GM18517 (cell line): ENCODE measurements around the gene VASH2.
A peak's percentile ranks its signal among the peaks of the same experiment; 100 is the strongest.
"Not testable (repeated sequence)": the region's sequence is repeated elsewhere in the genome, so short reads cannot be mapped to it uniquely, and the experiment has no call there.

ENCODE experiments used
- ATAC-seq: cut with Tn5 transposase; IDR thresholded peaks from one replicate; pipeline ENCODE4 v1.9.1; 2021; ENCODE audit warnings: mild to moderate bottlenecking, moderate library complexity; ENCODE audit not compliant: unreplicated experiment

The VASH2 gene

DNA sequence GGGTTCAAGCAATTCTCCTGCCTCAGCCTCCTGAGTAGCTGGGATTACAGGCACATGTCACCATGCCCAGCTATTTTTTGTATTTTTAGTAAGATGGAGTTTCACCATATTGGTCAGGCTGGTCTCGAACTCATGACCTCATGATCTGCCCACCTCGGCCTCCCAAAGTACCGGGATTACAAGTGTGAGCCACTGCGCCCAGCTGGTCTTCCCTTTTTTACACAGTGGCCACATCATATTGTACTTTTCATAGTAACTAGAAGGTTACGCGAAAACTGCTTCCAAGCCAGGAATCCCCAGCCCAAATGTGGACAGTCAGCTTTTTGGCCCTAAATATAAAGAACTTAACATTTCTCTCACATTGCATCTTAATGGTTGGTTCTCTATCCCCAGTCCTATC lies 4.2 kb downstream of the VASH2 start:
- ATAC-seq, result no peak

DNA sequence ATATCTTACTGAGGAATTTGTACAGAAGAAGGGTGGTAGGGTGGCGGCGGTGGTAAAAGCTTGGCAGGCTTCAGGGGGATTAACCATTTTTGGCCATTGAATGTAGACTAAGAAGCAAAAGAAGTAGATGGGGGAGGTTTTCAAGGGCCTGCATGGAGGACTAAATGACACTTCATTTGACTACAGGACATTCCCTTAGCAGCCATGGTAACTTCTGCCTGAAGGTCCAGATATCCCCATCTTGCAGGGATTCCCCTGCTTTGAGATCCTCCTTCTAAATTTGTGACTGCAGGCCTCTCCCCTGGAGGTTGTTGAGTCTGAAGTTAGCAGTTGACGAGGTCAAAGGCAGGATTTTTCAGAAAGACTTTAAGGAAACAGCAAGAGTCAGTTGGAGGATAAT lies 4.8 kb downstream of the VASH2 start:
- no peak for ATAC-seq

- no peak for ATAC-seq
These were observed 5.8 kb downstream of the VASH2 start for GRCh38 chr1:212955961-212956620.

- ATAC-seq, result no peak
These were observed 7.2 kb downstream of the VASH2 start for GRCh38 chr1:212957546-212957945.

GRCh38 chr1:212958175-212958574 lies 7.8 kb downstream of the VASH2 start:
- no peak for ATAC-seq

GRCh38 chr1:212959266-212960220 lies 9.2 kb downstream of the VASH2 start:
- peak; percentile 90 for ATAC-seq

DNA sequence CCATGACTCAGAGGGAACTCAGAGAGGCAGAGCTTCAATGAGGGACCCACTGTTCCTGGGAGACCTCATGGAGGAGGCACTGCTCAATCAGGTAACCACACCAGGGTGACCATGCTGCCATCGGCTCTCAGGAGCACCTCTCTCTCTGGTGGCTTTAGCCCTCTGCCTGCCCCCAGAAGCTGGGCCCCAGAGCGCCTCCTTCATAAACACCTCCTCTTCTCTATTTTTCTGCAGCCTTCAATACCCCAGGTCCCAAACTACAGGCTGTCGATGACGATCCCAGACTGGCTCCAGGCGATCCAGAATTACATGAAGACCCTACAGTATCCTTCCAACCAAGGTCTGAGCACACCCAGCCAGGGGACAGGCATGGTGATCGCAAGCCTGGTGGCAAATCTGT lies 10.6 kb downstream of the VASH2 start:
- no peak for ATAC-seq

- no peak for ATAC-seq
These were observed 12.2 kb downstream of the VASH2 start for GRCh38 chr1:212962509-212962908.

DNA sequence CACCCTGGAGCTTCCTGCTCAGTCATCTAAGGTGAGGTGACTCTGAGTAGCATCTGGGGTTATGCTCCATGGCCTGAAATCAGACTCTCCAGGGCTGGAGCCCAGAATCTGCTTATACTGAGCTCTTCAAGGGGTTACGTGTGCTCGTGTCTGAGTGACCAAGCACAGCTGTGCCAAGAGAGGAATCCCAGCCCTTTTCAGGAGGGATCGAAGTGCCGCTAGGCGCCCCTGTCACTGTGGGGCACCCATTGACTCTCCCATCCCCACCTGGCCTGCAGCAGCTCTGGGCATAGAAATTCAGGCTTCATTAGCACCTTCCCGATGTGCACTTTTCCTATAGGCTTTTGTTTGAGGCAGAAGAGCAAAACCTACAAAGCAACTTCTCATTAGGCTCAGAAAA lies 13.8 kb downstream of the VASH2 start:
- ATAC-seq, result no peak

DNA sequence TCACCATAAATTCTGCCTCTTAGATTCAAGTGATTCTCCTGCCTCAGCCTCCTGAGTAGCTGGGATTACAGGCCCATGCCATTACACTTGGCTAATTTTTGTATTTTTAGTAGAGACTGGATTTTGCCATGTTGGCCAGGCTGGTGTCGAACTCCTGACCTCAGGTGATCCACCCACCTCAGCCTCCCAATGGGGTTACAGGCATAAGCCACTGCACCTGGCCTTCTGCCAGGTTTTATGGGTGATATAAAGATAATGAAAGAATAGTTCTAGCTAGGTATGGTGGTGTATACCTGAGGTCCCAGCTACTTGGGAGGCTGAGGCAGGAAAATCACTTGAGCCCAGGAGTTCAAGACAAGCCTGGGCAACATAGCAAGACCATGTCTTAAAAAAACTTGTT lies 14.7 kb downstream of the VASH2 start:
- not testable (repeated sequence) for ATAC-seq

DNA sequence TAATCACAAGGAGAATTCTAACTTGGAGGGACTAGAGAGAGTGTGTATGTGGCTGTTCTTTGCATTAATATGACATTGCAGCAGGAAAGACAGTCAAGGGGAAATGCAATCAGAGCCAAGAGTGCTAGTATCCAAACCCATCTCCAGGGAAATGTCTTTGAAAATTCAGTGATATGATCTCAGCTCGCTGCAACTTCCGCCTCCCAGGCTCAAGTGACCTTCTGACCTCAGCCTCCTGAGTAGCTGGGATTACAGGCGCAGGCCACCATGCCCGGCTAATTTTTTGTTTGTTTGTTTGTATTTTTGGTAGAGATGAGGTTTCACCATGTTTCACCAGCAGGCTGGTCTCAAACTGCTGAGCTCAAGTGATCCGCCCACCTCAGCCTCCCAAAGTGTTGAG lies 16.3 kb downstream of the VASH2 start:
- ATAC-seq, result no peak

- ATAC-seq, result no peak
These were observed 17.5 kb downstream of the VASH2 start for GRCh38 chr1:212967801-212968200.

- ATAC-seq, result peak; percentile 57
These were observed 18.1 kb downstream of the VASH2 start for GRCh38 chr1:212968368-212968863.

DNA sequence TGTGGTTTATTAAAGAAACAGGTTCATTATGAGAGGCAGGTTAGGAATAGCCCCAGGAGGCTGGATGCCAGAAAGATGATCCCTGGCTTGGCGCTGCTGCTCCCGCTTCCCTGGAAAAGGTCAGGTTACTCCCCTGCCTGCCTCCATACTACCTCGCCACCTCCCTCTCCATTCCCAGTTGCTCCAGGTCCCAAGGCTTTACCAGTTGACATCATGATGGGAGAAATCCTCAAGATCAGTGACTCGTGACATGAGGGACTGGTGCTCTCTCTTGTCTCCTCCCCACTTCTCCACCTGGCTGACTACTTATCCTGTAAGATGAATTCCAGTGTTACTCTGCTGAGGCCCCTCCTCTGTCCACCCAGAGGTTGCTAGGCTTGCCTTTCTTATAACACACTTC lies 19.7 kb downstream of the VASH2 start:
- no peak for ATAC-seq

DNA sequence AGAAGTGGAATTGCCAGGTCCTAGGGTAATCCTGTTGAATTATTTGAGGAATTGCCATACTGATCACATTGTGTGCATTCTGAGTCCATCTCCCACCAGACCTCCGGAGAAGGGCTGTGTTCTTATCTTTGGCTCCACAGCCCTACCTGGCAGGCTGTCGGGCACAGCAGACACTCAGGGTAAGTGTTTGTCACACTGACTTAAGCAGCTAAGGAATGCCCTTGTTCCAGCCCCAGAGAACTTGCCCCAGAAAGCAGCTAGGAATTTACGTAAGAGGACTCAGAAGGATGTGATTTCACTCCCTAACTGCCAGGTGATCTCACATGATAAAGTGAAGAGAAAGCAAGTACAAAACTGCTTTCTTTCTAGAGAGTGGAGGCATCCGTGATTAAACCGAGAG lies 21.0 kb downstream of the VASH2 start:
- no peak for ATAC-seq

DNA sequence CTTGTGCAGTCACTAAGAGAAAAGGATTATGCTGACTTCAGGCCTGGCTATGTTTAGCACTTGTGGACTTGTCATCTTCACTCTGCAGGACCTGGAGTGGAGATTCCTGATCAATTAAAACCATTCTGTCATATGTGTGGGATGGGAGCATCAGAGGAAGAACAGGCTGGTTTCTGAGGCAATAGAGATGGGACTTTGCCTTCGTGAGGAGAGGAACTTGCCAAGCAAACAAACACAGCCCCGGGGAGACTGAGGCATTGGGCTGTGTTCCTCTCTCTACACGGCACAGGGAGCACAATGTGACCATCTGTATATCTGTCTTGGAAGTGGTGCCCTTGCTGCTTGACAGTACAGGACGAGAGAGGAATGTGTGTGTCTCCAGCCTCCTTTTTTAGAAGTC lies 23.1 kb downstream of the VASH2 start:
- no peak for ATAC-seq

GRCh38 chr1:212973899-212974298 lies 23.6 kb downstream of the VASH2 start:
- ATAC-seq, result no peak

DNA sequence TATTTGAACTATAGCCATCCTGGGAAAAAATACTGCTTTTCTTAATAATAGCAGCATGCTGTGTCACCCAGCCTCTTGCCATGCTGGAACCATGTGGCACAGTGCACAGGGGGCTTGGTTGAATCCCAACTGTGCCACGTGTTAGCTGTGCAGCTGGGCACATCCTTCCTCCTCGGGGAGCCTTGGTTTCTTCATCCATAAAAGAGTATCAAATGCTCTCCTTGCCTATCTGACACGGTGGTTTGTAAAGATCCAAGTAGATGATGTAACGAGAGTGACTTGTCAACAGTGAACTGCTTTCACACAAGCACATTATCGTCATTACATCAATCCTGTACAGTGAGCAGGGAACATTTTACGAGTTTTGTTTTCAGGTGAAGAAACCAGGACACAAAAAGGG lies 24.4 kb downstream of the VASH2 start:
- no peak for ATAC-seq

DNA sequence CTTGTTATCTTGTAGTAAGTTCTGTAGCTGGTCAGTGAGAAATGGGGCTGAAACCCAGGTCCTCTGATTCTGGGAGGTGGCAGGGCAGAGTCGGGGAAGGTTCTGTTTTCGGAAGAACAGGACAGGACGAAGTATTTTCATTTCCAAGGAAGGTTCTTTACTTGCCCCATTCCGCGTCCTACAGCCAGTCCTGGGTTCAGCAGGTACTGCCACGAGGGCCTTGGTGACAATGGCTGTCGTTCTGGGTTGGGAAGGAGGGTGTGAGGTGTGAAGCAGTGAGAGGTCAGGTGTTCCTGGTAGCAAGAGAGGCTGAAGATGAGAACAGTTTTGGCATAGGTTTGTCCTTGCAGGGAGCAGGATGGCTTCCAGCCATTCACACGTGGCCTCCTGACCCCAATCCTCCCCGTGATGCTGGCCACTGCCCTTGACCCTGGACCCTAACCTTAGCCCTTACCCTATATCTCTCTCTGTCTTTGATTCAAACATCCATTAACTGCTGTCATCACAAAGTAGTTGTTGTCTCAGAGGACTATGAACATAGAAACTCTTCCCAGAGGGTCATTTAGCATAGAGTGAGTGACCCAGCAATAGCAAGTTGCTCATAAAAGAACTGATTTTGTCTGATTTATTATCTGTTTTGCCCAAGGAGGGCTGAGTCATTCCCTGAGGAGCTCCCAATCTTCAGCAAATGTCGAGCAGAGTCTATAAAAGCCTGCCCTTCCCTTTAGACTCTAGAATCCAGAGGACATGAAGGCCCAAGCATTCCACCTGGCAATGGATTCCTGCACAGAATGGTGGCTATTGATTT lies 25.0 kb downstream of the VASH2 start:
- ATAC-seq, result no peak

- no peak for ATAC-seq
These were observed 26.2 kb downstream of the VASH2 start for GRCh38 chr1:212976586-212976985.
